NCI-H526 treated with DMSO at 0.1 percent for 48 hours (cell line): ENCODE results near the gene FOXJ1.
"Not testable (repeated sequence)": the region's sequence is repeated elsewhere in the genome, so short reads cannot be mapped to it uniquely, and the experiment has no call there.

Source experiments
- DNase-seq: peaks from one replicate; lab custom pipeline; 2025; lab: John Stamatoyannopoulos, UW

Gene FOXJ1

GRCh38 chr17:76141212-76142038 is at the start of gene FOXJ1:
Gene FOXJ1 (minus strand): TSS chr17:76141245. CDS start chr17:76140395, 850 bp downstream.
- peak; percentile 90 for DNase-seq

GRCh38 chr17:76189741-76190140 is 48.7 kb upstream of the FOXJ1 start:
- DNase-seq = no peak

- DNase-seq = no peak
Observed at GRCh38 chr17:76189247-76189646, 48.2 kb upstream of the FOXJ1 start.

DNA sequence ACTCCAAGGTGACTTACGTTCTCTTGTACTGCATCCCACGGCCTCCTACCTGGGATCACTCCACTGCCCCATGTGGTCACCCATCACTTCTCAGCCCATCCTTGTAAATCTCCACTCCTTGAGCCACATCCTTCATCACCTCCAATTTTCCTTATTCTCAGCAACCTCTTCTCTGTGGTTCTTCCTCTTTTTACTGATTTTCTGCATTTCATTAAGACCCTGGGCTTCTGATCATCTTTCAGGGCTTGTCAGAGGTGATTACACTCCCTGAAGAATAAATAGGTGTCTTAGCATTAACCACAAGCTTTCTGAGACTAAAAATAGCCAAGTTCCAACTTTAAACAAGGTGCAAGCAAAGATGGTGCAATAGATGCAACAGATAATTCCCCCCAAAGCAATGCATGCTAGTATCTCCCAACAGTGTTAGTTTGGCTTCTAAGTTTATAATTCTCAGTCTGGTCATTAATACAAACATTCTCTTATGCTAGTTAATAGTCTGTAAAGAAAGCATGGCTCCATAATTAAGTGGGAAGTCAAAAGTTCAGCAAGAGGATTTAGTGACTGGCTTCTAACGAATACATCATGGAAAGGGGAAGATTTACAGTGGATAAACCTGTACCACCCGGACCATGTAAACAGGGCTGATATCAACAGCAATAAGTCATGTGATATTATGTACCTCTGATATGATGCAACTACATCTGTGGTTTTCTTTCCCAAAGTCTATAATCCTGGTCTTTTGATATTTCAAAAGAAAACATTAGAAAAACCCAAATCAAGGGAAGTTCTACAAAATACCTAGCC is 47.4 kb upstream of the FOXJ1 start:
- DNase-seq = no peak

- DNase-seq = not testable (repeated sequence)
Observed at GRCh38 chr17:76186774-76187173, 45.7 kb upstream of the FOXJ1 start.

- no peak for DNase-seq
Observed at GRCh38 chr17:76184290-76184689, 43.2 kb upstream of the FOXJ1 start.

- DNase-seq = peak; percentile 76
Observed at GRCh38 chr17:76182016-76182764, 41.1 kb upstream of the FOXJ1 start.

- DNase-seq = no peak
Observed at GRCh38 chr17:76179496-76180467, 38.7 kb upstream of the FOXJ1 start.

DNA sequence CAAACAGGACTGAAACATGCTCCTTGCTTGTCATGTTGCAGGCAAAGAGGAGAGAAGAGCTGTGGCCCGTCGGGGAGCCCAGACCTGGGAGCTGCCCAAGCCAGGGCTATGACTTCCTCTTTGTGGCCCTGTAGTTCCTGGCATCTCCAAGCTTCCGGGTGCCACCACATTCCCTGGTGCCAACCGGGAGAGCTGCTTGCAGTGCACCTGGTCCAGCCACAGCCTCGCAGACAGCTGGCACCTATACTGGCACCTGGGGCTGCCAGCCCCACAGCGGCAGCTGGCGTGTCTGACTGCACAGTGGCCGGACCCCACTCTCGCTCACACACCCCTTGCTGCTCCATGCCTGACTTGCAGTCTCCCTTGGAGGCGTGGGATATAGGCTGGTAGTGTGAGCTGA is 37.1 kb upstream of the FOXJ1 start:
- no peak for DNase-seq

- DNase-seq = no peak
Observed at GRCh38 chr17:76176701-76177574, 35.9 kb upstream of the FOXJ1 start.

- no peak for DNase-seq
Observed at GRCh38 chr17:76174037-76174436, 33.0 kb upstream of the FOXJ1 start.

DNA sequence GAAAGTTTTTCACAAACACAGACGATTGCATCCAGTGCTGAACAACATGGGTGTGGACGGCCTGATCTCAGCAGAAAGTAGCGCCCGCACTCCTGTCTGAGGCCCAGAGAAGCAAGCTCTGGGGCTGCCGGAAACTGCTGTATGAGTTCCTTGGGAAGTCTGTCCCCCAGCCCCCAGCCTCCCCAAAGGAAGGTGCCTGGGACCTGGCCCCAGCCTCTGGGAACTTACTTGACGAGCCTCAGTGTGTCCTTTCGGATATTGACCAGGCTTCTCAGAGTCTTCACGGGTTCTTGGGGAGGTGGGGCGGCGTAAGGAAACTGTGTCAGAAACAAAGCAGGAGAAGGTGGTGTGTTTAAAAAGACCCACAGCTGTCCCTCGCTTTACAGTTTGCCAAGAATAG is 32.4 kb upstream of the FOXJ1 start:
- DNase-seq = no peak

- DNase-seq = no peak
Observed at GRCh38 chr17:76171706-76172105, 30.7 kb upstream of the FOXJ1 start.

- DNase-seq = no peak
Observed at GRCh38 chr17:76170114-76170513, 29.1 kb upstream of the FOXJ1 start.

DNA sequence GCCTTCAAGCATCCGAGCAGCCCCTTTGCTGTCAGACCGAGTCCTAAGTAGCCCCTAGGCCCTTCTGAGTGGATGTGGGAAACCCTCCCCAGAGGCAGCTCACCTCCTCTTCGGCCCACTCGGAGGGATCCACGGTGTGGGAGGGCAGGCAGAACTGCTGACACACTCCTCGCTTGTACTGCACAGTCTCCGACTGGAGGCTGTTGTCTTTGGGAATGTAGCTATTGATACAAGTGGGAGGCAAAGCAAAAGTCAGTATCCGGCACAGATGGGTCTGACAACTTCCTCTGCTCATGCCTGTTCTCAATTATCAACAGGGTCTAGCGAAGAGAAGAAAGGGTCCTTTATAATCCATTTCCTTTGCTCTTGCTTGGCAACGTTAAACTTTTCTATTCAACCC is 25.9 kb upstream of the FOXJ1 start:
- DNase-seq = no peak

DNA sequence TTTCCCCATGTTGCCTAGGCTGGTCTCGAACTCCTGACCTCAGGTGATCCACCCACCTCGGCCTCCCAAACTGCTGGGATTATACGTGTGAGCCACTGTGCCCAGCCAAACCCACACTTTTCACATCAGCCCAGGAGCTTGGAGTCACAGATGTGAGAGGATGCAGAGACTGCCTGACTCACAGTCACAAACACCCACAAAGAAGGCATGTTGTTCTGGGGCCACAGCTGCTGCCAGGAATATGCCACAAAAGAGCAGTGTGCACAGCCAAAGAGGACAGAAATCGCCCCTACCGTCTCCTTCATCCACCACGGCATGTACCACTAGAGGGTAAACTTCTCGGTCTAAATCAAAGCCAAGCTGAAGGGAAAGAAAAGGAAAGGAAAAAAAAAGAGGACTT is 25.1 kb upstream of the FOXJ1 start:
- no peak for DNase-seq

GRCh38 chr17:76164331-76164730 is 23.3 kb upstream of the FOXJ1 start:
- no peak for DNase-seq

DNA sequence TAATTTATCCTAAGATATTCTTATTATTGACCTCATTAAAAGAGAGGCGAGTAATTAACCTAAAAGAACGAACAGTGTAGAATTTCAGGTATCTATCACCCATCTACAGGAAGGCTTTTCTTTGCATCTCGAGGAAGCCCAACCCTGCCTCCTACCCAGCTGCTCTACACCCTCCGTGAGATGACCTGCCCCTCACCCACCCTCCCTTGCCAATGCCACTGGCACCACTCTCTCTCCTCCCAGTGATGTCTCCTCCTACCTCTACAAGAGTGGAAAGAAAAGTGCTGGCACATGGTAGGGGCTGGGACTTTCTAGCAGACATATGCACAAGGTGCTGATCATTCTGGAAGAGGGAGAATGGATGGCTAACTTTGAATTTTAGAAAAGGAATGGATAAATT is 22.9 kb upstream of the FOXJ1 start:
- DNase-seq = no peak

GRCh38 chr17:76161619-76162266 is 20.7 kb upstream of the FOXJ1 start:
- DNase-seq = no peak
